ENCODE data around the gene PRRC2C. TPM values are rescaled to one million over a fixed set of nuclear protein-coding genes. Genes with fewer than 3 reads are reported as not detected.

PRRC2C gene
- total RNA-seq, 1 experiment from 2014 or later: 136 TPM

GRCh38 chr1:171500803-171501202 lies 15.5 kb downstream of the PRRC2C start:
- Histone ChIP-seq H3K4me1 (replicated peaks; ENCODE audit: insufficient read depth) (no peaks in the 10 kb centered on the region), H3K79me2 (ENCODE audit: low read depth) (peaks cover 100% of the 10 kb centered on the region), H3K4me2 (no peak overlapping the region), H3K4me3 (no peak overlapping the region), H3K9me2 (ENCODE audit: insufficient read depth) (no peaks in the 10 kb centered on the region), H3K27me3 (ENCODE audit: insufficient read depth, low read depth) (no peaks in the 10 kb centered on the region), H3K27ac (no peak overlapping the region), H3K36me3 (ENCODE audit: low read depth) (peaks cover 6% of the 10 kb centered on the region; the same call in 1 of the 2 replicates), H3K9me3 (ENCODE audit: insufficient read depth, low read depth) (no peaks in the 10 kb centered on the region), H3F3A (ENCODE audit: insufficient read depth, low read depth) (no peaks in the 10 kb centered on the region), H4K20me1 (ENCODE audit: insufficient read depth) (peaks cover 100% of the 10 kb centered on the region), H2AFZ (no peak overlapping the region)
- intact Hi-C loops (cut with micrococcal nuclease; ENCODE audit: unreplicated experiment): no loop called here
- TF ChIP-seq CTCF (conservative IDR thresholded peaks at IDR 0.05) (no peak), EZH2 (IDR thresholded peaks at IDR 0.05; ENCODE audit: low read depth) (no peak)
- POLR2A ChIA-PET (ENCODE audit: unreplicated experiment): no interaction called here
- no TSS peak for BruUV-seq (replicated peaks)
- CTCF ChIA-PET: no interaction called here
- DNase-seq: no peak

- no TSS peak for BruUV-seq (replicated peaks)
- H3K4me3 ChIP-seq: no peak overlapping the region
- no peak for DNase-seq
- no peaks in the 10 kb centered on the region for H3K4me1 ChIP-seq (replicated peaks; ENCODE audit: insufficient read depth)
- intact Hi-C loops (cut with micrococcal nuclease; ENCODE audit: unreplicated experiment): no loop called here
- no peaks in the 10 kb centered on the region for H3F3A ChIP-seq (ENCODE audit: insufficient read depth, low read depth)
- no peak for TF ChIP-seq CTCF (conservative IDR thresholded peaks at IDR 0.05)
- TF ChIP-seq EZH2 (IDR thresholded peaks at IDR 0.05; ENCODE audit: low read depth): no peak
- H3K9me2 ChIP-seq (ENCODE audit: insufficient read depth): no peaks in the 10 kb centered on the region
- ChIA-PET POLR2A (ENCODE audit: unreplicated experiment) (no interaction called here), CTCF (interaction anchor here (0.5 kb wide), 1 partner anchor 202 kb away, joined by 3 read pairs; no protein-coding TSS in a partner anchor)
- peaks cover 100% of the 10 kb centered on the region for H4K20me1 ChIP-seq (ENCODE audit: insufficient read depth)
- no peaks in the 10 kb centered on the region for H3K9me3 ChIP-seq (ENCODE audit: insufficient read depth, low read depth)
- H3K36me3 ChIP-seq (ENCODE audit: low read depth): peaks cover 6% of the 10 kb centered on the region; the same call in 1 of the 2 replicates
- no peak overlapping the region for H2AFZ ChIP-seq
- H3K27ac ChIP-seq: no peak overlapping the region
- no peak overlapping the region for H3K4me2 ChIP-seq
- H3K27me3 ChIP-seq (ENCODE audit: insufficient read depth, low read depth): no peaks in the 10 kb centered on the region
- peaks cover 100% of the 10 kb centered on the region for H3K79me2 ChIP-seq (ENCODE audit: low read depth)
Measured at GRCh38 chr1:171501305-171502024, 16.1 kb downstream of the PRRC2C start.

GRCh38 chr1:171506525-171507304 lies 21.4 kb downstream of the PRRC2C start:
- H3K9me3 ChIP-seq (ENCODE audit: insufficient read depth, low read depth): no peaks in the 10 kb centered on the region
- no peak overlapping the region for H3K4me3 ChIP-seq
- H3K9me2 ChIP-seq (ENCODE audit: insufficient read depth): no peaks in the 10 kb centered on the region
- TF ChIP-seq EZH2 (IDR thresholded peaks at IDR 0.05; ENCODE audit: low read depth) (no peak), CTCF (conservative IDR thresholded peaks at IDR 0.05) (no peak)
- H3K4me1 ChIP-seq (replicated peaks; ENCODE audit: insufficient read depth): no peaks in the 10 kb centered on the region
- no peak overlapping the region for H2AFZ ChIP-seq
- no peak overlapping the region for H3K27ac ChIP-seq
- CTCF ChIA-PET: no interaction called here
- POLR2A ChIA-PET (ENCODE audit: unreplicated experiment): no interaction called here
- 0 out of 2 replicates have a peak, but pooled peaks cover 3% of the 10 kb centered on the region for H3K36me3 ChIP-seq (ENCODE audit: low read depth)
- no TSS peak for BruUV-seq (replicated peaks)
- intact Hi-C loops (cut with micrococcal nuclease; ENCODE audit: unreplicated experiment): no loop called here
- H3K27me3 ChIP-seq (ENCODE audit: insufficient read depth, low read depth): no peaks in the 10 kb centered on the region
- H3K79me2 ChIP-seq (ENCODE audit: low read depth): peaks cover 100% of the 10 kb centered on the region
- peaks cover 100% of the 10 kb centered on the region for H4K20me1 ChIP-seq (ENCODE audit: insufficient read depth)
- no peak for DNase-seq
- 0 out of 2 replicates have a peak, but pooled peaks cover 4% of the 10 kb centered on the region for H3F3A ChIP-seq (ENCODE audit: insufficient read depth, low read depth)
- no peak overlapping the region for H3K4me2 ChIP-seq

Data from PC-9 (cell line).